Measurements from ENCODE around the gene PSMD6. TPM values are rescaled to one million over a fixed set of nuclear protein-coding genes. Genes with fewer than 3 reads are reported as not detected.

The PSMD6 gene
- total and polyA plus RNA-seq, 2 donors (not counting 3 experiments of a cell fraction or from before 2014, with no cell fraction given) = 53.7 to 90.8 TPM

GRCh38 chr3:64049136-64049535 is 25.8 kb upstream of the PSMD6 start:
- no peak overlapping the region for H3K9ac ChIP-seq (replicated peaks; ENCODE audit: extremely low read depth, insufficient read depth, low read length)
- ChIA-PET POLR2A (no interaction called here), CTCF (interaction anchor here (1.4 kb wide), 1 partner anchor 10 kb away, joined by 5 read pairs; no protein-coding TSS in a partner anchor)
- H3K79me2 ChIP-seq (ENCODE audit: control insufficient read depth, insufficient read depth, low read length) = no peaks in the 10 kb centered on the region
- no TSS peak for BruUV-seq (replicated peaks)
- no peak overlapping the region for H3K4me3 ChIP-seq (replicated peaks in 1 of 3; ENCODE audit: insufficient read depth in 1 of 3, low read depth in 1 of 3, low read length in 3 of 3)
- H3K27ac ChIP-seq (ENCODE audit: insufficient read depth, low read depth, low read length) = no peak overlapping the region
- no peak overlapping the region for H2AFZ ChIP-seq (ENCODE audit: low read depth, low read length)
- peaks cover 4 to 12% of the 10 kb centered on the region in 2 experiments for H3K27me3 ChIP-seq (ENCODE audit: control insufficient read depth in 2 of 2, insufficient read depth in 2 of 2, low read length in 2 of 2)
- H3K36me3 ChIP-seq (ENCODE audit: control insufficient read depth in 2 of 2, extremely low read depth in 1 of 2, insufficient read depth in 2 of 2, low read length in 2 of 2) = no peaks in the 10 kb centered on the region
- FAIRE-seq (no peak), DNase-seq (ENCODE audit: low read depth, low spot score) (peak; percentile 16)
- no peaks in the 10 kb centered on the region for H3K9me1 ChIP-seq (replicated peaks; ENCODE audit: control insufficient read depth, extremely low read depth, insufficient read depth, low read length)
- TF ChIP-seq MYC (IDR thresholded peaks at IDR 0.05; ENCODE audit: low read depth, low read length) (no peak), FOS (IDR thresholded peaks at IDR 0.05; ENCODE audit: borderline replicate concordance, insufficient read depth, low read length) (peak; percentile 56), JUN (IDR thresholded peaks at IDR 0.05; ENCODE audit: borderline replicate concordance, insufficient read depth, insufficient read length, low read depth) (peak; percentile 27), POLR2AphosphoS5 (IDR thresholded peaks at IDR 0.05; ENCODE audit: insufficient read depth, low read depth, low read length) (no peak), CTCF (IDR thresholded peaks at IDR 0.05; ENCODE audit: extremely low read depth in 1 of 2, insufficient read depth in 1 of 2, low read depth in 1 of 2, low read length in 2 of 2) (no peak)
- H4K20me1 ChIP-seq (replicated peaks; ENCODE audit: control insufficient read depth, extremely low read depth, insufficient read depth, low read length) = no peaks in the 10 kb centered on the region
- dilution Hi-C loops (cut with MboI; ENCODE audit: extremely low pct_ligation_motif_present, low sequenced_read_pairs) = loop anchor here (25.0 kb wide), 1 partner anchor 413 kb away; no protein-coding TSS in a partner anchor
- no peaks in the 10 kb centered on the region for H3K9me3 ChIP-seq (replicated peaks; ENCODE audit: control insufficient read depth, insufficient read depth, low read length)
- no peaks in the 10 kb centered on the region for H3K4me1 ChIP-seq (ENCODE audit: control insufficient read depth, extremely low read depth, insufficient read depth, low read length)
- H3K4me2 ChIP-seq (ENCODE audit: insufficient read depth, low read length) = no peak overlapping the region
- intact Hi-C loops (cut with micrococcal nuclease) = no loop called here

- H3K27me3 ChIP-seq (ENCODE audit: control insufficient read depth in 2 of 2, insufficient read depth in 2 of 2, low read length in 2 of 2) = peaks cover 7 to 12% of the 10 kb centered on the region in 2 experiments
- TF ChIP-seq MYC (IDR thresholded peaks at IDR 0.05; ENCODE audit: low read depth, low read length) (no peak), CTCF (IDR thresholded peaks at IDR 0.05; ENCODE audit: extremely low read depth in 1 of 2, insufficient read depth in 1 of 2, low read depth in 1 of 2, low read length in 2 of 2) (no peak), MAX (IDR thresholded peaks at IDR 0.05; ENCODE audit: insufficient read depth, insufficient read length) (no peak), FOS (IDR thresholded peaks at IDR 0.05; ENCODE audit: borderline replicate concordance, insufficient read depth, low read length) (no peak), JUN (IDR thresholded peaks at IDR 0.05; ENCODE audit: borderline replicate concordance, insufficient read depth, insufficient read length, low read depth) (no peak), POLR2A (IDR thresholded peaks at IDR 0.05; ENCODE audit: low read depth, low read length) (no peak)
- H2AFZ ChIP-seq (ENCODE audit: low read depth, low read length) = no peak overlapping the region
- no TSS peak for BruUV-seq (replicated peaks)
- DNase-seq (ENCODE audit: low read depth, low spot score) = peak; percentile 57
- no peaks in the 10 kb centered on the region for H3K9me3 ChIP-seq (replicated peaks; ENCODE audit: control insufficient read depth, insufficient read depth, low read length)
- no peak overlapping the region for H3K4me2 ChIP-seq (ENCODE audit: insufficient read depth, low read length)
- H3K9ac ChIP-seq (replicated peaks; ENCODE audit: extremely low read depth, insufficient read depth, low read length) = no peak overlapping the region
- no peaks in the 10 kb centered on the region for H3K79me2 ChIP-seq (ENCODE audit: control insufficient read depth, insufficient read depth, low read length)
- ChIA-PET CTCF (interaction anchor here (1.4 kb wide), 1 partner anchor 10 kb away, joined by 5 read pairs; no protein-coding TSS in a partner anchor), POLR2A (no interaction called here)
- FAIRE-seq = no peak
- dilution Hi-C loops (cut with MboI; ENCODE audit: extremely low pct_ligation_motif_present, low sequenced_read_pairs) (loop anchor here (25.0 kb wide), 1 partner anchor 414 kb away; no protein-coding TSS in a partner anchor), intact Hi-C loops (cut with micrococcal nuclease) (no loop called here)
- H3K4me1 ChIP-seq (ENCODE audit: control insufficient read depth, extremely low read depth, insufficient read depth, low read length) = no peaks in the 10 kb centered on the region
- no peaks in the 10 kb centered on the region for H3K36me3 ChIP-seq (ENCODE audit: control insufficient read depth in 2 of 2, extremely low read depth in 1 of 2, insufficient read depth in 2 of 2, low read length in 2 of 2)
- H3K9me1 ChIP-seq (replicated peaks; ENCODE audit: control insufficient read depth, extremely low read depth, insufficient read depth, low read length) = no peaks in the 10 kb centered on the region
- H4K20me1 ChIP-seq (replicated peaks; ENCODE audit: control insufficient read depth, extremely low read depth, insufficient read depth, low read length) = no peaks in the 10 kb centered on the region
- no peak overlapping the region for H3K27ac ChIP-seq (ENCODE audit: insufficient read depth, low read depth, low read length)
- no peak overlapping the region for H3K4me3 ChIP-seq (replicated peaks in 1 of 3; ENCODE audit: insufficient read depth in 1 of 3, low read depth in 1 of 3, low read length in 3 of 3)
These were observed 25.4 kb upstream of the PSMD6 start for GRCh38 chr3:64048631-64049061.

Measured in endothelial cell of umbilical vein (primary cell).